ELR (cell line): ENCODE results near the gene CKB.
"Not testable (repeated sequence)": the region's sequence is repeated elsewhere in the genome, so short reads cannot be mapped to it uniquely, and the experiment has no call there.

Experiments used
- DNase-seq: peaks from one replicate; pipeline ENCODE4 v3.0.0-alpha.2; 2015; ENCODE audit warnings: low read depth

CKB gene

DNA sequence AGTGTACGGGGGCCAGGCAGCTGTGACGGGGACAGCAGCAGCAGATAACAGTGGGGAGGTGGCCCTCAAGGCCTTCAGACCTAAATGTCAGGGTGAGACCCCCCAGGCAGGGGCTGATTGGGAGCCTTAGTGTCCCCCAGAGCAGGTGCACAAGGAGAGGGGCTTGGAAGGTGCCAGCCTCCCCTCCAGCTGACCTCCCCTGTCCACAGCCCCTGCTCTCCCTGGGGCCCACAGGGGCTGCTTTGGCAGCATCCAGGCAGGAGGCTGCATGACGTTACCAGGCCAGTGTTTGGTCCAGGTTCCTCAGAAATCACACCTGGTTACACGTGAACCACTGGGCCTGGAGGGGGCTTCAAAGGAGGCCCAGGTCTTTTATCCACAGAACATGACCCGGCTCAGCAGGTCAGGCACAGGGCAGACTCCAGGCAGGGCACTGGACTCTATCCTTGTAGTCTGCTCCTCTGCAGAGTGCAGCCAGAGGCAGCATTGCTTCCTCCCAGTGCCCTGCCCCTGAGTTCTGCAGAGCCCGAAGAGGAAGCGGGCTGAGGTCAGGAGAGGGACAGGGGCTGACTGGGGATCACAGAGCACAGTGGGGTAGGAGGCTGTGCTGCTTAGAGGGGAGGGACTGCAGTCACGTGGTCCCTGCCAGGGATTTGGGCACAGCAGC lies 3.8 kb upstream of the CKB start:
- DNase-seq: no peak

DNA sequence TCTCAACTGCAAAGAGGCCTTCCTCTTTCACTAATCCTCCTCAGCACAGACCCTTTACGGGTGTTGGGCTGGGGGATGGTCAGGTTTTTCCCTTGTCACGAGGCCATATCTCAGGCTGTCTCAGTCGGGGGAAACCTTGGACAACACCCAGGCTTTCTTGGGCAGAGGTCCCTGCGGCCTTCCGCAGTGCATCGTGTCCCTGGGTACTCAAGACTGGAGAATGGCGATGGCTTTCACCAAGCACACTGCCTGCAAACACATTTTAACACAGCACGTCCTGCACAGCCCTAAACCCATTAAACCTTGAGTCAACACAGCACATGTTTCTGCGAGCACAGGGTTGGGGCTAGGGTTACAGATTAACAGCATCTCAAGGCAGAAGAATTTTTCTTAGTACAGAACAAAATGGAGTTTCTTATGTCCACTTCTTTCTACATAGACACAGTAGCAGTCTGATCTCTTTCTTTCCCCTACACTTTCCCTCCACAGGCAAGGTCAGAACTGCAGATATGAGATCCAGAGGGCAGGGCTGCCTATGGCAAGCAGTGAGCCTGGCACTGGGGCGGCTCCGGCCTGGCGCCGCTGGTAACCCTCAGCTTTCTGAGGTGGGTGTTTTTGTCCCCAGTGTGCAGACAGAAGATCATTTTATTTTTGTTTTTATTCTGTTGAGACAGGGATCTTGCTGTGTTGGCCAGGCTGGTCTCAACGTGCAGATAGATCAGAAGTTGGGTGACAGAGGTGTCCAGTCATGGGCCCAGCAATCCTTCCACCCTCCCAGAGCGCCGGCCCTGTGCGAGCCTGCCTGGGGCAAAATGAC lies 3.0 kb upstream of the CKB start:
- DNase-seq: not testable (repeated sequence)

DNA sequence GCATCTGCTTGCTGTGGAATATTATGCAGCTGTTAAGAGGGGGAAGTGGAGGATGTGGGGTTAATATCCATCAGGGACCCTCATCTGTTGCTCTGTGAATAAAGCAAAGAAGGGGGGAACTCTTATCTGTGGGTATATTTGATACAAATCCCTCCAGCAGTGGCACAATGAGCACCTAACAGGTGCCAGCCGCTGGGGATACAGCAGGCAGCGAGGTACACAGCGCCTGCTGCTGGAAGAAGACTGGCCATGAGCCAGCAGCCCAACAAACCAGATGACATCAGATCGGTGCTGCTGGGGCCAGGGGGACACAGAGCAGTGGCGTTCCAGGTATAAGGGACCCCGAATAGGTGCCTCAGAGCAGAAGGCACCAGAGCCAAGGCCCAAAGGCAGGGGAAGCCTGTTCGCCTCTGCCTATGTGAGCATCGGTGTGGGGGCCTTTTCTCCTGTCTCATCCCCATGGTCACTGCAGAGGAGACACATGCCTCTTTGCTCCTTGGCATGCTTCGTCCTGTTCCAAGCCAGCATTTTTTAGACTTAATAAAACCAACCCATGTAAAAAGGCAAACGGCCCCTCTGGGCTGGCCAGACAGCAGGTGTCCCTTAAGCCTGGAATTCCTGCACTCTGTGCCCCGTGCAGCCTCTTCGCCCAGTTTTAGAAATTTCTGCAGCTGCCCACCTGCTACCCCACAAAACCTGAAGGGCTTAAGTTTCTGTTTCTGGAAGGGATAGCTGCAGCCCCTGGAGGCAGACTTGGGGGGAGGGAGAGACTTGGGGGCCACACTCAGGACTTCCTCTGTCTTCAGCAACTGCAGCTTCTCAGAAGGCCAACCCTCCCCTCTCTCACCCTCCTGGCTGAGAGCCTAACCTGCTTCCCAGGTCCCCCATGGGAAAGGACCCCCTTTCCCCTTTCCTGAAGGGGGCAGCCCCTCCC lies 1.6 kb upstream of the CKB start:
- no peak for DNase-seq

DNA sequence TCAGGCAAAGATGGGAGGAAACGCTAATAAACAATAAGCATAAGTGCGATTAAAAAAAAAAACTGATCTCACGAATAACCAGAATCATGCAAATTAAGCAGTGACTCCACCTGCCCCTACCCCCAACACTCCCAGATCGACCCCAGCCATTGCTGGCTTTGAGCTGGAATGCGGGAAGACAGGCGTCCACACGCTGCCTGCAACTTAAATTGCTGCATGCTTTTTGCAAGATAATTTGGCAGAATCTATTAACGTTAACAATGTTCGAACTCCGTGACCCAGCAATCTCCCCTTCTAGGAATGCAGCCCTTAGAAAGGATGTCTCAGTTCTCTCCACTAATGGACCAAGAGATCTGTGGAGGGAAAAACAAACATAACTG lies 935 bp upstream of the CKB start:
- no peak for DNase-seq

DNA sequence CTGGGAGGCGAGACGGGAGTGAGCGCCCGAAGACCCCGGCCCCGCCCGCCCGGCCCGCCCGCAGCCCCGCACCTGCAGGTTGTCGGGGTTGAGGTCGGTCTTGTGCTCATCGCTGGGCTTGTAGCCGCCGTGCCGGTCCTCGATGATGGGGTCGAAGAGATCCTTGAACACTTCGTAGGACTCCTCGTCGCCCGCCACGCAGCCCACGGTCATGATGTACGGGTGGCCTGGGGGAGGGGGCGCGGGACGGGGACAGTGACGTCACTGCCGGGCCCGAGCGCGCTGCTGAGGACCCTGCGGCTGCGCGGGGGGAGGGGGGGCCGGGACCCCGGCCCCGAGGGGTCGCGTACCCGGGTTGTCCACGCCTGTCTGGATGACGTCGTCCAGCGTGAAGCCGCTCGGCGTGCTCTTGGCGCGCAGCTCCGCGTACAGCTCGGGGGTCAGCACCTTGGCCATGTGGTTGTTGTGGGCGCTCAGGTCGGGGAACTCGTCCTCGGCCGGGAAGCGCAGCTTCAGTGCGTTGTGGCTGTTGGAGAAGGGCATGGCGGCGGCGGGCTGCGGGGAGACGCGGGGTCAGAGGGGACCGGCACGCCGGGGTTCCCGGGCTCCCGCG lies 573 bp downstream of the CKB start:
- peak; percentile 35 for DNase-seq

- no peak for DNase-seq
Observed at GRCh38 chr14:103521438-103521950, 1.1 kb downstream of the CKB start.

GRCh38 chr14:103520657-103521437 lies 1.8 kb downstream of the CKB start:
- peak; percentile 79 for DNase-seq

DNA sequence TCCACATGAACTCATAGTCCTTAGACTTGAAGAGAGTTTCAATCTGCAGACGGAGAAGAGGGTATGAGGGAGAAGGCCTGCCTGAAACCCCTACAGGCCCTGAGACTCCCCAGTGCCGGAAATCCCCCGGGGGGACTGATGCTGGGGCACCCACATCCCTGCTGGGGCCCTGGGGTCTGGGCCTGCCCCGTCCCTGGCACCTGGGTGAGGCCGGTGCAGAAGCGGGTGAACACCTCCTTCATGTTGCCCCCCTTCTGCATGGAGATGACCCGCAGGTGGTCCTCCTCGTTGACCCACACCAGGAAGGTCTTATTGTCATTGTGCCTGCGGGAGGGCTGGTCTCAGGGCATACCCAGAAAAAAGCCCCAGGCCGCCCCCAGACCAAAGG lies 2.4 kb downstream of the CKB start:
- no peak for DNase-seq

GRCh38 chr14:103519837-103520212 lies 2.8 kb downstream of the CKB start:
- no peak for DNase-seq

DNA sequence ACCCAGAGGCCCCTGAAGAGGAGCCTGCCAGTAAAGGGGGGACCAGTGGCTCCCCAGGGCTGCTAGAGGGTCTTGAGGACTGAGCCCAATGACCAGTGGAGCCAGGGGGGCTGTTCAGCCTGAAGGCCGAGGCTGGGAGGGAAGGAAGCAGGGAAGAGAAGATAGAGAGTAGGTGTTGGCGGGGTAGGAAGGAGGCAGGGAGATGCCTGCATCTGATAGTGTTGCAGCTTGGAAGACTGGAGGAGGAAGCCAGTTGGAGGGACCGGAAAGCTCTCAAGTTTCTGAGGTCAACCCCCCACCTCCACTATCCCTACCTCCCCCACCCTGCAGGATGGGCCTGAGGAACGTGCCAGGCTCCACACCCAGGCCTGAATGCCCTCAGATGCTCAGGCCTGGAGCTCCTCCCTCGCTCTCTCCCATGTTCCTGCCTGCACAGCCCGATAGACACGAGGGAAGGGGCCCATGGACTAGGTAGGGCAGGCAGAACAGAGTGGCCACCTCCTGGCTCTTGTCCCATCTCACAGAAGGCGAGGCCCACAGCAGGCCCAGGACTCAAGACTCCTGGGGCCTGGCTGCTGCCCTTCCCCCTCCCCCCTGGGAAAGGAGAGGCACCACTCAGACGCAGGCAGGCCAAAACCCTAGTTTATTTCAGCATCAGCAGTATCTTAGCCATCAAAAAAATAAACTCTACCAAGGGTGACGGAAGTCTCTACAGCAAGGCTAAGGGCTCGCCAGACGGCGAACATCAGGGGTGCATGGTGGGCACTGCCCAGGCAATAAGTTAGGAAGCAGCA lies 3.4 kb downstream of the CKB start:
- no peak for DNase-seq

DNA sequence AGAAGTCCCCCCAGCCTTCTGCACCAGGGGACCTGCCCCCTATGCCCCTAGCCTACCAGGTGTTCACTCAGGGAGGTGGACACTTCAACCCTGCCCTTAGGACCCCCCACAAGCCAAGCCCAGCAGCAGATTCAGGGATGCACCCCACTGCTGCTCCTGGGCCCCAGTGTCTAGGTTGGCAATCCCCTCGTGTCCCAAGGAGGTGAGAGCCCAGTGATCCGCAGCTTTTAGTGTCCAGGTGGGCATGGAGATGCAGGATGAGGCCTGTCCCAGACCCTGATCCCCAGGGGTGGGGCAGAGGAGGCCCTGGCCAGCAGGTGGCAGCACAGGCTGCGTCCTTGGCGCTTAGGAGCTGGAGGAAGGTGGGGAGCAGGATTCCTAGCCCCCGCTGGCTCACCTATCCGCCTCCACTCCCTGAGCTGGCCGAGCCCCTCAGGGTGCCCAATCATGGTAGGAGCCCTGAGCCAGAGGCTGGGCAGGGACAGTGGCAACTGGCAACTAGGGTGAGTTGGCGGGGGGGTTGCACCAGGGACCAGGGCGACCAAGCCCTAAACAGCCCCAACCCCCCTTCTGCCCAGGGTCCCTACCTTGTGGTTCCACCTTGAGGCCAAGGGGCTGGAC lies 4.1 kb downstream of the CKB start:
- peak; percentile 71 for DNase-seq

GRCh38 chr14:103517721-103518421 lies 4.8 kb downstream of the CKB start:
- no peak for DNase-seq

- no peak for DNase-seq
Observed at GRCh38 chr14:103517174-103517566, 5.5 kb downstream of the CKB start.

GRCh38 chr14:103516426-103517173 lies 6.0 kb downstream of the CKB start:
- DNase-seq: no peak

GRCh38 chr14:103514596-103515421 lies 7.8 kb downstream of the CKB start:
- DNase-seq: no peak

- DNase-seq: no peak
Observed at GRCh38 chr14:103512701-103513611, 9.7 kb downstream of the CKB start.

DNA sequence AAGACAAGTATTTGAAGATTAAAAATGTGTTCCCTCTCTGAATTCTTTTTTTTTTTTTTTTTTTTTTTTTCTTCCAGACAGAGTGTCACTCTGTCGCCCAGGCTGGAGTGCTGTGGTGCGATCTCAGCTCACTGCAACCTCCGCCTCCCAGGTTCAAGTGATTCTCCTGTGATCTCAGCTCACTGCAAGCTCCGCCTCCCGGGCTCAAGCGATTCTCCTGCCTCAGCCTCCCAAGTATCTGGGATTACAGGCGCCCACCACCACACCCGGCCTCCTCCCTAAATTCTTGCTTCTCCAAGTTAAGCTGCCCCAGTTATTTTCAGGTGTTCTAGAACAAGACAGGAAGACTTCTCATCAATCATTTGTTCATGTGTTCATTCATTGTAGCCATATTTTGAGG lies 10.4 kb downstream of the CKB start:
- not testable (repeated sequence) for DNase-seq
